HG02840 (cell line): ENCODE results near the gene IL12RB1.
"Not testable (repeated sequence)": the region's sequence is repeated elsewhere in the genome, so short reads cannot be mapped to it uniquely, and the experiment has no call there.

Experiments
- ATAC-seq: cut with Tn5 transposase; IDR thresholded peaks from one replicate; pipeline ENCODE4 v1.9.1; 2021; ENCODE audit warnings: mild to moderate bottlenecking, moderate library complexity, moderate number of reproducible peaks; ENCODE audit not compliant: unreplicated experiment, low FRiP score

The IL12RB1 gene

GRCh38 chr19:18113827-18114226 lies 27.1 kb upstream of the IL12RB1 start:
- ATAC-seq, result no peak

GRCh38 chr19:18112989-18113478 lies 26.3 kb upstream of the IL12RB1 start:
- no peak for ATAC-seq

GRCh38 chr19:18110609-18111232 lies 24.0 kb upstream of the IL12RB1 start:
- no peak for ATAC-seq

- ATAC-seq, result no peak
Observed at GRCh38 chr19:18109733-18110608, 23.2 kb upstream of the IL12RB1 start.

GRCh38 chr19:18109341-18109732 lies 22.6 kb upstream of the IL12RB1 start:
- ATAC-seq, result no peak

- ATAC-seq, result no peak
Observed at GRCh38 chr19:18108897-18109296, 22.2 kb upstream of the IL12RB1 start.

GRCh38 chr19:18107235-18107634 lies 20.5 kb upstream of the IL12RB1 start:
- ATAC-seq, result no peak

GRCh38 chr19:18105259-18105658 lies 18.5 kb upstream of the IL12RB1 start:
- not testable (repeated sequence) for ATAC-seq

GRCh38 chr19:18104793-18105131 lies 18.0 kb upstream of the IL12RB1 start:
- no peak for ATAC-seq

GRCh38 chr19:18102916-18103542 lies 16.3 kb upstream of the IL12RB1 start:
- ATAC-seq, result no peak

GRCh38 chr19:18101268-18101667 lies 14.5 kb upstream of the IL12RB1 start:
- ATAC-seq, result no peak

- no peak for ATAC-seq
Observed at GRCh38 chr19:18100710-18101109, 14.0 kb upstream of the IL12RB1 start.

GRCh38 chr19:18099623-18099995 lies 12.9 kb upstream of the IL12RB1 start:
- no peak for ATAC-seq

GRCh38 chr19:18098891-18099622 lies 12.3 kb upstream of the IL12RB1 start:
- ATAC-seq, result no peak

- no peak for ATAC-seq
Observed at GRCh38 chr19:18097993-18098890, 11.5 kb upstream of the IL12RB1 start.

- no peak for ATAC-seq
Observed at GRCh38 chr19:18097217-18097992, 10.7 kb upstream of the IL12RB1 start, which contains the start of gene MAST3. Gene MAST3 (plus strand): TSS chr19:18097778. CDS start chr19:18097793, 15 bp downstream.

GRCh38 chr19:18096258-18096657 lies 9.5 kb upstream of the IL12RB1 start:
- ATAC-seq, result no peak

- ATAC-seq, result no peak
Observed at GRCh38 chr19:18093439-18094161, 6.9 kb upstream of the IL12RB1 start.
